CD4-positive, alpha-beta T cell treated with Interleukin-21 for 1 hour (primary cell): Measurements from ENCODE around the gene SNAP25.

Experiments used
- DNase-seq: peaks from one replicate; pipeline ENCODE4 v3.0.0-alpha.2; 2020

SNAP25 gene

DNA sequence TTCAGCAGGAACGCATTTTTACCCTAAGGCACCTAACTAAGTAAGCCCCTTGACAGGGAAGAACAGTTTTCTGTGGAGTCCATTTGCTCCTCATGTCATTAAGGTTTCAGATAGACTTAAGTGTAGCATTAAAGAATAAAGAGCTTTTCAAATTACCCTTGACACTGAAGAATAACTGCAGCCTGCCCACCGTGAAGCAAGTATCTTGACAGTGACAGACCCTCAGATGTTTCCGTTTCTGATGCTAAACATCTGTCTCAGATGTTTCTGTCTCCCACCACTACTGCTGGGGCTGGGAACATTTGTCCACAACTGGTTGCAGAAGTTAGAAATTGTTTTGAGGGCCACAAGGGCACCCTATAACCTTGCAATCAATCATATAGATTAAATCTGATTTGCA lies 50.0 kb downstream of the SNAP25 start:
- DNase-seq, result no peak

DNA sequence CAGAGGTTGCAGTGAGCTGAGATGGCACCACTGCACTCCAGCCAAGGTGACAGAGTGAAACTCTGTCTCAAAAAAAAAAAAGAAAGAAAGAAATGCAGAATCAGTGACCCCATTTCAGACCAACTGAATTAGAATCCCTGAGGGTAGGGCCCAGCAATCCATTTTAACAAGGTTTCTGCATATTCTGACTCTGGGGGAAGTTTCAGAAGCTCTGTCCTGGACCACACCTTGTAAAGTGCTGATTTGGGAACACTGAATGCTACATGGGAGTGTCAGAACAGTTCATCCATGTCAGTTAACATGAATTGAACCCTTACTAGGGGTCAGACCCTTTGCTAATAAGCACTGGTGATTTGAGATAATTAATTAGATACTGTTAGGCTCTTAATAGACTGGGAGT lies 52.0 kb downstream of the SNAP25 start:
- no peak for DNase-seq

DNA sequence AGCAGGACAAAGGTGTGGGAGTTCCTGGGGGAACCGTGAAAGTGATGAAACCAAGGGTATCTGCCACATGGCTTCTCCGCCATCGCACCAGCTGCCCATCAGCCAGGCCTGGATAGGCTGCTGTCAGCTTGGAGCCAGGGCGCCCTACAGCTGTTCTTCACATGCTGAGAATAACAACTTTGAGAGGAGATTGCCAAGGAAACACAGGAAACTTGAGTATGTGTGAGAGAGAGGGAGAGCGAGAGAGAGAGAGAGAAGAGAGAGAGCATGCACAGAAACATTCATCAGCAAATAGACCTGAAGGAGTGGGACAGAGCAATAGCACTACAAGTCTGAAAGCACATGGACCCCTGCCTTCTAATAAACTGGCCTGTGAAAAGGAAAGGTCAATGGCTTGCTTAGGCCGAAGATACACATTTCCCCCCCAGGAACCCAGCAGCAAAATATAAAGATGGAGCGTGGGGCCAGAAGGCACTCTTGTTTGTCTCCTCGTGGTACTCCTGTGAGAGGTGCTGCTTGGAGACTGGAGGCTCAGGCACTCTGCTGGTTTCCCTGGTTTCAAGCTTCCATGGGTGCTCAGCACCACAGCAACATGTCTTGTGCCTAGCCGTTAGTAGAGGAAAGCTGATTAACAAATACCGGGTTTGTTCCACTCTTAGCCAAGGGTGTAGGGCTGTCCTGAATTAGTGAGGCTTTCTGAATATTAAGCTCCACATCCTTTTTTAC lies 53.0 kb downstream of the SNAP25 start:
- DNase-seq, result no peak

DNA sequence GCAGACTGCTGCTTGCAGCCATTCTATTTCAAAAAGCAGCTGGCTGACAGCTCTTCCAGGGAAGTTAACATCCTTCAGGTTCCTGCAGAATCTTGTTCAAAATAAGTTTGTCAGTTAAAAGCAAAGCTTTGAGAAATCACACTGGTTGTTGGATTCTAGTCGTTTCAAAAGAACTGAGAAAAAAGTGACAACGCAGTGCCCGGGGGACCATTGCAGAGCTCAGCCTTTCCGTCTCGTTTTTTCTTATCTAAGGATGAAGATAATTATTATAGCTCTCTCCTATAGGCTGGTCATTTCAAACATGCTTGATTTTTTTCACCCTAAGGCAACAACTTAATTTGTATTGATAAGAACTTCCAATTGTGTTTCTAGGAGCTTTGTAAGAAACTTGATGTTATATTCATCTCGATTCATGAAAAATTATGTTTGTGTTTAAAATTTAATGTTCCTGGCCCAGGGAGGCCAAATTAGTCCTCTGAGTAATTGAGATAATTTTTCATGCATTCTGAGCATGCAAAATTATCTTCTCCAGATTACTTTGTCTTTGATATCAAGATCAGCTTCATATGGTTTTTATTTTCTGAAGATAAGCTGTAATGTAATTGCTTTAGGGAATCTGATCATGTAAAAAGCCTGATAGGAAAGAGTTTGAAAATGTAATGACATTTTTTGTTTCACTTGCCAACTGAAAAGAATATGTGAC lies 58.4 kb downstream of the SNAP25 start:
- DNase-seq, result no peak

DNA sequence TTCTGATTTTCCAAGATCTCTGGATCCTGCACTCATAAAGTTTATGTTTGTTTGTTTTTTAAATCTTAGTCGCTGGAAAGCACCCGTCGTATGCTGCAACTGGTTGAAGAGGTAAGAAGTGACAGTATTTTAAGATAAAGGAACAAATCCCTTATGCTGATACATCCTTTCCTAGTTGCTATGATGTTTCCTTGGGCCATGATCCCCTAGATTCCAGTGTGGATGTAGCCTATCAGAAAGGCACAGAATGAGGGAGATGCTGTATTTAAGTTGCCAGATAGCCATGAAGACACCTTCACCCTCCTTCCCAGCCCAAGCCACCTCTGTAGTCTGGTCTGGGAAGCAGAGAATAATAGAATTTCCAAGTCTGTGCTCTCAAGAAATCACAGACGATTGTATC lies 59.0 kb downstream of the SNAP25 start:
- DNase-seq, result no peak

DNA sequence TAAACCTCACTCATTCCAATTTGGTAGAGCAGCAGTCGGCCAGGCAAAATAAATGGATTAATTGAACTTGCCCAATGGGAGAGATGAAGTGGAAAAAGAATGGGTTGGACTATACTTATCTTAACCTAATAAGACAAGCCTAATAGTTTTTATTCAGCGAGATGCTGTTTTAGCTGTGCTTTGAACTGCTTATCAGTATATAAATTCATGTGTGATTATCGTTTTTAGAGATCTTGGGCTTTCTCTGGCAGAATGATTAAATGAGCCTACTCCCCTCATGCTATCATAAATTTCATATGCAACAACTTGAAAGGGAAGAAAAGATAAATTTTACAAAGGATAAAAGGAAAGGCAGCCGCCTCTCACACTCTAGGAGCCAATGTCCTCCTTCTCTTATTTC lies 59.8 kb downstream of the SNAP25 start:
- DNase-seq, result no peak

DNA sequence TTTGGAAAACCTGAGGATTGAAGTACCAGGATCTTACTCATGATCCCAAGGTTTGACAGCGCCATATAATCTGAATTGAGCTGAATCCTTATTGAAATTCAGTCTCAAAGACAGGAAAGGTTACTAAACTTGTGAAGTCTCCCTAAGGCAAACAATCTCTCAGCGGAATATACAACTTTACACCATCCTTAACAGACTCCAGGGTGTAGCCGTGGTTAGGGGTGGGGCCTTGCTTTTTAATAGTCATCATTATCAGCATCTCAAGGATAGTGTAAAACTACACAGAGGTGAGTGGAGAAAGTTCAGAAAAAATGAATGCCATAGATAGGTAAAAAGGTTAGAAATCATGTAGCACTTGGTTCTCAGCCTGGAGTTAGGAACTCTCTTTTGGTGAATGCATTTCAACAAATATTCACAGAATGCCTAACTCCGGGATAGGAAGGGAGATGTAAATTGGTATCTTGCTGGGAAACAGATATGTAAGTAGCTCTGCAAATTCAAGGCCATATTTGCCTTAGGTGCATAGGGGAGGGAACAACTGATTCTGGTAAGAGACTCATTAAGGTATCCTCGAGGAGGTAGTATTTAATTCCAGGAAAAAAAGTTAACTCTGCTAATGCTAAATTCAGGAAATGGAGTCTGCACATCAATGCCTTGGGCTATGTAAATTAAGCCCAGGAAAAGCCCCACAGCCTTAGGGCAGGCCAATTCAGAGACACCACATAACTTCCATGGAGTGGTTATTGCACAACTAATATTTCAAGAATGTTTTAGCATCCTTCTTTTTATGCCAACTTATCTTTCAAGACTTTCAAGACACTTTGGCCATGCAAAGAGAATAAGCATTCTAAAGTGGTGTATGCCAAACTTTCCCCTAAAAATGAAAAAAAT lies 61.6 kb downstream of the SNAP25 start:
- DNase-seq, result no peak

DNA sequence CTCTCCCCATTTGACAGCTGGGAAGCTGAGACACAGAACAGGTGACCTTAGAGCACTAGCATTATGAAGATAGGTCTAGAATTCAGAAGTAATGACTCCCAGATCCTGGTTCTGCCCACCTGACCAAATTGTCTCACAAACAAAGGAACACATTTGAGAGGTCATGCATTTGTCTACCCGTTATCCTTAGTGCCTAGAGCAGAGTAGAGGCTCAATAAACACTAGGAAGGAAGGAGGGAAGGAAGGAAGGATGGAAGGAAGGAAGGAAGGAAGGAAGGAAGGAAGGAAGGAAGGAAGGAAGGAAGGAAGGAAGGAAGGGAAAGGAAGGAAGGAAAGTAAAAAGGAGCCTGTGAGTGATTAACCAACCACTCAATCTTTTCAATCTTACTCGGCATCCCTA lies 63.3 kb downstream of the SNAP25 start:
- no peak for DNase-seq

DNA sequence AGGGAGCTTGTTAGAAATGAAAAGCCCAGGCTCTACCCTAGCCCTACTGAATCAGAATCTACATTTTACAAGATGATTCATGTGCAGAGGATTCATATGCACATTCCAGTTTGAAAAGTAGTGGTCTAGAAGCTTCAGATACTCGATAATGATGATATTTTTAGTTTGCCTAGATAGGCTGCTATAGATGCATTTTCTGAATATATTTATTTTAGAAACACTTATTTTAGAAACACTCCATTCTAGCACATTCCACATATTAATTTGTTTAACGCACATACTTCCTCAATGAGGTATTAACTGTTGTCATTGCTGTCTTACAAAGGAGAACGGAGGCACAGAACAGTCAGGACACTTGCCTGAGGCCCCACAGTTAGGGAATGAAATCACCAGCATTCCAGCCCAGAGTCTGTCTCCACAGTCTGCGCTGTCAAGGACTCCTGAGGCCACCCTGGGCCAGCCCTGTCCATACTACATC lies 64.4 kb downstream of the SNAP25 start:
- DNase-seq, result no peak

DNA sequence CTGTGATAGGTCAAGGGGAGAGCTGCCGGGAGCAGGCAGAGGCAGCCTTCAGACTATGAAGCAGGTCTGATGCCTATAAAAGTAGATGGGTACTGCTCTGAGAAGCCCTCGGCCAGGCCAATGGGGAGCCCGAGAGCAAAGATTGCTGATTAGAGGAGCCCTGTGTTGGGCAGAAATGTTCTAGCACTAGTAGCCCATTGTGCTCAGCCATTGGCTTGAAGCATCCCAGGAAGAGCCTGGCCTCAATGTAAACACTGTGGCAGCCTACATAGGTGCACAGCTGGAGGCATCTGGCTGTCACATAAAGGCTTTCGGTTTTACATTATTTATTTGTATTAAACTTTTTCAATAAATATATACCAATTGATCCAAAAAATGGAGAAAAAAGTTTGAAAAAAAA lies 67.7 kb downstream of the SNAP25 start:
- no peak for DNase-seq

DNA sequence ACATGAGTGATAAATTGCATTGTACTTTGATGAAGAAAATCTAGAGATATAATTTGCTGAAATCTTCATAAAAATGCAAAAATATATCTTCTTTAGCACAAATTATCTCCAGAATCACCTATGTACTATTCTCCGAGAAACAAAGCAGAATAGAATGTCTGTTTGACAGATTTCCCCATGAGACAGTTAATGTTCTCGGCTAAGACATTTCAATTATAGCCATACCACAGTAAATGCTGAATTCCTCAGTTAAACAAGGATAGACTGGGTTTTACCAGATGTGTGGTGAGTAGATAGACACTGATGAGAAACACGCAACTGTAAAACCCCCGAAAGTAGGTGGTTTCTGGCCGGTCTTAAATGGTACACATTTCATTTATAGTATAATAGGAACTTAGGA lies 69.8 kb downstream of the SNAP25 start:
- DNase-seq, result no peak

DNA sequence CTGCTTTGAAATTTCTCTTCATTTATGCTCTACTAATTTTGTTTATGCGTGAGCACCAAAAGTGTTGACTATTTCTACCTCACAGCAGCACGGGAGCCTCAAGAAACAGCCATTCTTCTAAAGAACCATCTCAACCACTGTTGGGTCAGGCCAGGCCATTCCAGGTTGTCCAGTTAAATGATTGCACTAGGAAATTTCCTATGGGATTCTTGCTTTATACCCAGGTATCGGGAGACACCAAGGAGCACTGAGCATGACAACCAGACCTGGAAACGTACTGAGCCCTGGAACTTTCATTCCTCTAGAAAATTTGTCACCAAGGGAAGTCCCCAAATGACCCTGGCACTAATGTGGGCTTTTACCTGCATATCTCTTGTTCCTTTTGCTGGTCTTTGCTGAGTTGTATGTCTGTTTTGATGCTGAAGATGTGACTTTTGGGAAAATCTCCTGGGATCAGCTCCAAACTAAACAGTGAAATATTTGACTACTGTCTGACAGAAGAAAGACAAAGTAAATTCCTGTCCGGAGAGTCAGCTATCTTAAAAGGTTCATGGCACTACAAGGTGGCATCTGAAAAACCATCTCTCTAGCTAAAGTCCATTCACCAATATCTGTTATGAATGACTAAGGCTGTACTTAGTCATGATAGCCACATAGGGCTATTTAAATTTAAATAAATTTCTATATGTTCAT lies 70.5 kb downstream of the SNAP25 start:
- no peak for DNase-seq

DNA sequence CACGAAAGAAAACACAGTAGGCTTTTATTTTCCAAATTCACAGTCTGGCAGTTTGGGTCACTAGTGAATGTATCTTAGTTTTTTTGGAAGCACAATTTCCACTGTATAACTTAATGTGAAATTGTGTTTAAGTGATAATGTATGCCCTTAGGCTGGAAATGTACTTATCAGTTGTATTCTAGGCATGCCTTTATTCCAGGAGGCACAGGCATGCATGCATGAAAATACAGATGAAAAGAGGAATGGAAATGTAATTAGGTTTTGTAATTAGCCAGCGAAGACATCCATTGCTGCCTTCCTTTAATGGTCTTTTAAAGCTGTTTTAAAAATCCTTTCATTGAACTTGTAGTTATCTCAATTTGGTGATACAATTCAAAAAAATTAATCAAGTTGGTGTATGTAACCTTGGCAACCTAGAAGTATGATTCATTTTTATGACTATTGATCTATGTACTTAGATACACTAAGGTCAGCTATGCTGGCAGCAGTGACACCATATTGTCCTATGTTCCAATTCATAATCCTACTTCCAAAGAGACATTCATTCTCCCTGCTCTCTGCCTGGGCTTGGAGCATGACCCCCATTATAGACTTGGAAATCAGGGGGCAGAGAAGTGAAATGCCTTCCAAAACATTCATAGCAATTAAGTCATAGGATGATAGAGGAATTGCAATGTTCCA lies 73.1 kb downstream of the SNAP25 start:
- DNase-seq, result no peak

DNA sequence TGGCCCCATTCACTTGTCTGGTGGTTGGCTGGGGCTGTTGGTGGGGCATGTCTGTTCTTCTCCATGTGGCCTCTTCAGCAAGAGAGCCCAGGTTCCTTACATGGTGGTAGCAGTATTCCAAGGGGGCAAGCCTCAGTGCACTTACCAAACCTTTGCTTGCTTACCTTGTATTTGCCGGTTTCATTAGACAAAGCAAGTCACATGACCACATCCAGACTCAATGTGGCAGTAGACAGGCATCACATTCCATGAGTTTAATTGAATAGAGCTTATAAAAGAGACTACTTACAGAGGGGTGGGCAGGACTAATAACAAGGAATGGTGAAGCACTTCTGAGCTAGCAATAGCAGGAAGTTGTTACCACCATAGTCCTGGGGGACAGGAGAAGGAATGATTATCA lies 78.6 kb downstream of the SNAP25 start:
- DNase-seq, result no peak

DNA sequence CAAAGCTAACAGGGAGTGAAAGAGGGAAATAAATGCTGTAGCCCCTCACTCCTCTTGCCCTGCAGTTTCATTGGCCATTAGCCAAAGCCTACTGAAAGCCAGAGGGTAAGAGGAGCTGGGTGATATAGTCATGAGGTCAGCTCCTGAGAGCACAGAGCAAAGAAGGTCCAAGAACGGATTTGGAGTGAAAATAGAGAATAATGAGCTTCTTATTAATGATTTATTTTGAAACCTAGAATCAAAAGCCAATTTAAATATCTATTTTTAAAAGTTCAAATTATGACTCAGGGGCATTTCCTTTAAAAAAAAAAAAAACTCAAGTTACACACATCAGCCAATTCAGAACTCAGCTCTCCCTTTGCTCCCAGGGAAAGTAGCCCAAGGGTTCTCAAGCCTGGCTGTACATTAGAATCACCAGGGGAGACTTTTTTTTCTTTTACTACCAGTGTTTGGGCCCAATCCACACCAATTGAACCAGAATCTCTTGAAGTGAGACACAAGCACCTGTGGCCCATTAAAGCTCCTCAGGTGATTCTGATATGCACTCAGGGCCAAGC lies 79.1 kb downstream of the SNAP25 start:
- DNase-seq, result no peak

DNA sequence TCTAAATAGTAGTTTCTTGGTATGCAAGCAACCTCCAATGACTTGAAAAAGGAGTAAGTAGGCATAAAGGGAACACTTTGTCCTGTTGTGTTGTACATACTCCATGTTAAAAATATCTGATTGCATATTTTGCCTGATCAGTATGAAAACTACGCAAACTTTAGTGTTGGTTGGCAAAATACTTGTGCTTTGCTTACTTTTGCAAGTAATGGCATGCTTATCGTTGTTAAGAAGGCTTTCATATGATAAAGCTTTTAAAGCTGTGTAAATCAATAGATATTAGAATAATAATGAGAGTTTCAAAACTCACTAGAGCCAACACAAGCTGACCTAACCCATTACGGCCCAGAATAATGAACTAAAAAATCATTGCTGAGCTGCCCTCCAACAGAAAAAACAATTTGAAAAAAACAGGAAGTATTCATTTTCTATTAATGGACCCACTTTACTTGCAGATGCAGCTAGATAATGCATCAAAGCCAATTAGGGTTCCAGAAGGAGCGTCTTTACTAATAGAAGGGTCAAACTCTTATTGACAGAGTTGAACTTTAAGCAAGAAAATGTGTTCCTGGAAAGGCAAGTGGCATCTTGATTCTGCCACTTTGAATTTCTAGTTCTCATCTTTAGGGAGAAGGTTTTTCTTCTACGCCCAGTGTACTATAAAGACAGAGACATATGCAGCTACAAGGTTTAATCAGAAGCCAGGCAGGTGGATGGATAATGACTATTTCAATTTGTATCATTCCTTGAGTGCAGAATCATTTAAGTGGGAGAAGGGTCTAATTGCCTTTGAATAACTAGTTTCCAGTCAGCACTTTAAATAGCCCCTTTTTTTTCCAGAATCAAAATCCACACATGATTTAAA lies 82.2 kb downstream of the SNAP25 start:
- no peak for DNase-seq

DNA sequence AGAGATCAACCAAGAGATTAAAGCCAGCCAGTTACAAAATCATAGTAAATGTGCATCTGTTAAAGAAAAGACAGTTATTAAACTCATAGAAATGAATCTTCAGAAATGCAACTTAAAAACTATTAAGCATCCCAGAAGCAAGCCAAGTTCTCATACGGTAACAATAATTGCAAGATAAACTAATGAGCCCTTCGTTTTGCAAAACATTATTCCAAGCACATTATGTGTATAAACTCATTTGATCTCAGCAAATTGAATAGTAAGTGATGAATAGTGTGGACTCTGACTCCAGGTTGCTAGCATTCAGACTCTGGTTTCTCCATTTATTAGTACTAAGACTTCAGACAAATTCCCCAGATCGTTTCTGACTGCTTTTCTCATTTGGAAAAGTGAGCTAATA lies 85.2 kb downstream of the SNAP25 start:
- DNase-seq, result no peak

DNA sequence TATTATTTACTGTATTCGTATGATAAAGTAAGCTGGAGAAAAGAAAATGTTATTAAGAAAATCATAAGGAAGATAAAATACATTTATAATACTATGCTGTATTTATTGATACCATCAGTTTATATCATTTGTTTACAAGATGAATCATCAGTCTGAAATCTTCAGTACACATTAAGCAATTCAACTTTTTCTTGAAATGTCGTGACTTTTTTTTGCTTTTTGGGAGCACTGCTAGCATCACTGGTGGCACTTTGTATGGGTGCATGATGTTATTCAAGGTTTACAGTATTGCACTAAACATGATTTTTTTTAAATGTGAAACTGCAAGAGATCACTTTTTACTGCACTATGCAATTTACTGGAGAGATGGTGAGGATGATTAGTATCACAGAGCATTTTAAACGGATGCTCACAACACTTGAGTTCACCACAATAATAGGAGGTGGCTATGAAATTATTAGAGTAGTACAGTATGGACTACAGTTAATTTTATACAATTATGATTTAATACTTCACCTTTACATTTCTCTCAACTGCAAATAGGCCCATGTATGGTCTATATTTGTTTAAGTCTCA lies 85.9 kb downstream of the SNAP25 start:
- DNase-seq, result no peak

DNA sequence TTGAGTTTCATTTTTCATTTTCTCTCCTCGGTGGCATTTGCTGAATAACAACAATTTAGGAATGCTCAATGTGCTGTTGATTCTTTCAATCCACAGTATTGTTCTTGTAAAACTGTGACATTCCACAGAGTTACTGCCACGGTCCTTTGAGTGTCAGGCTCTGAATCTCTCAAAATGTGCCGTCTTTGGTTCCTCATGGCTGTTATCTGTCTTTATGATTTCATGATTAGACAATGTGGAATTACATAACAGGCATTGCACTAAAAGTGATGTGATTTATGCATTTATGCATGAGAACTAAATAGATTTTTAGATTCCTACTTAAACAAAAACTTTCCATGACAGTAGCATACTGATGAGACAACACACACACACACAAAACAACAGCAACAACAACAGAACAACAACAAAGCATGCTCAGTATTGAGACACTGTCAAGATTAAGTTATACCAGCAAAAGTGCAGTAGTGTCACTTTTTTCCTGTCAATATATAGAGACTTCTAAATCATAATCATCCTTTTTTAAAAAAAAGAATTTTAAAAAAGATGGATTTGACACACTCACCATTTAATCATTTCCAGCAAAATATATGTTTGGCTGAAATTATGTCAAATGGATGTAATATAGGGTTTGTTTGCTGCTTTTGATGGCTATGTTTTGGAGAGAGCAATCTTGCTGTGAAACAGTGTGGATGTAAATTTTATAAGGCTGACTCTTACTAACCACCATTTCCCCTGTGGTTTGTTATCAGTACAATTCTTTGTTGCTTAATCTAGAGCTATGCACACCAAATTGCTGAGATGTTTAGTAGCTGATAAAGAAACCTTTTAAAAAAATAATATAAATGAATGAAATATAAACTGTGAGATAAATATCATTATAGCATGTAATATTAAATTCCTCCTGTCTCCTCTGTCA lies 88.1 kb downstream of the SNAP25 start:
- peak; percentile 20 for DNase-seq

DNA sequence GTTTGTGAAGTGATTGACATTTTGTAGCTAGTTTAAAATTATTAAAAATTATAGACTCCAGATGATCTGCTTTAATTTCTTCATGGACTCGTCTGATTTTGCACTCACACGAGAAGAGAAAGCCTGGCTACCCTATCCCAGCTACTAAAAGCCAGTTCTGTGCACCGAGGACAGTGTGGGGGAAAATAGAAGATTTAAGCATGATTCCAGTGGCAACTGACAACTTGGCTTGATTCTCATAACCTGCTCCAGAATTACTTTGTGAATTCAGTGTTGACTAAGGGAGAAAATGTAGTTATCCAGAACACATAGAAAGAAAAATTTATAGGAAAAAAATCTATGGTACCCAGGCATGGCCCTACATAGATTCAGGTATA lies 88.7 kb downstream of the SNAP25 start:
- DNase-seq, result no peak
